Measurements from ENCODE around the gene GMDS. TPM values are rescaled to one million over a fixed set of nuclear protein-coding genes. Genes with fewer than 3 reads are reported as not detected.

GMDS gene
- total and polyA plus RNA-seq, 2 experiments from 2014 or later: 3.0 to 12.6 TPM

DNA sequence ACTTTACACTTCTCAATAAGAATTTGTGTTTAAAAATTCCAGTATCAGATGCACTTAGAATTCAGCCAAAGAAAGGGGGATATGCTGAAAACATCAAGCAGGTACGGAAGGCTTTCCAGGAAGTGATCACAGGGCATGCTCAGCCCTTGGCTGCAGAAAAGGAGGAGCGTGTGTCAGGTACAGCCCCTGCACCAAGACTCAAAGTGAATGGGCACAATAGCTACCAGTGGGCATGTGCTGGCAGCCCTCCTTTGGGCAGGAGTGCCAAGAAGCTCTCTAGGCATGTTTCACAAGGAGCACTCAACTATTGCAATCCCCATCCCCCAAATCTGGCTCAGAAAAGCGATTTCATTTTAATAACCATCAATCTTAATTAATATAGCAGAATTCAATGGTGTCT, 298.8 kb downstream of the GMDS start:
- no peak for TF ChIP-seq EZH2phosphoT487 (IDR thresholded peaks at IDR 0.05; ENCODE audit: insufficient read depth, low read depth)
- no peak for TF ChIP-seq EZH2 (IDR thresholded peaks at IDR 0.05; ENCODE audit: insufficient read depth, poor library complexity, severe bottlenecking)
- no peaks in the 10 kb centered on the region for H3K9me3 ChIP-seq (ENCODE audit: low read depth)
- no peak overlapping the region for H3K4me2 ChIP-seq (ENCODE audit: unreplicated experiment)
- no peak overlapping the region for H3K27ac ChIP-seq
- no peaks in the 10 kb centered on the region for H4K20me1 ChIP-seq (ENCODE audit: insufficient read depth)
- DNase-seq: no peak
- no peaks in the 10 kb centered on the region for H3K27me3 ChIP-seq (replicated peaks; ENCODE audit: insufficient read depth)
- H3K4me1 ChIP-seq (ENCODE audit: insufficient read depth): no peaks in the 10 kb centered on the region
- H3K9ac ChIP-seq: no peak overlapping the region
- H3K9me2 ChIP-seq (ENCODE audit: insufficient read depth): no peaks in the 10 kb centered on the region
- no peak overlapping the region for H3K4me3 ChIP-seq
- H3K36me3 ChIP-seq (ENCODE audit: low read depth): no peaks in the 10 kb centered on the region
- H3F3A ChIP-seq (ENCODE audit: insufficient read depth): no peaks in the 10 kb centered on the region
- no peaks in the 10 kb centered on the region for H3K79me2 ChIP-seq (ENCODE audit: insufficient read depth)
- 82 to 89% methylated on average over 3 of the region's 3 CpGs for WGBS, 2 experiments (ENCODE audit: low coverage in 1 of 2, low lambda C conversion rate in 2 of 2, missing lambda C conversion rate in 2 of 2)
- H2AFZ ChIP-seq: no peak overlapping the region
- in situ Hi-C loops (cut with MboI): no loop called here

DNA sequence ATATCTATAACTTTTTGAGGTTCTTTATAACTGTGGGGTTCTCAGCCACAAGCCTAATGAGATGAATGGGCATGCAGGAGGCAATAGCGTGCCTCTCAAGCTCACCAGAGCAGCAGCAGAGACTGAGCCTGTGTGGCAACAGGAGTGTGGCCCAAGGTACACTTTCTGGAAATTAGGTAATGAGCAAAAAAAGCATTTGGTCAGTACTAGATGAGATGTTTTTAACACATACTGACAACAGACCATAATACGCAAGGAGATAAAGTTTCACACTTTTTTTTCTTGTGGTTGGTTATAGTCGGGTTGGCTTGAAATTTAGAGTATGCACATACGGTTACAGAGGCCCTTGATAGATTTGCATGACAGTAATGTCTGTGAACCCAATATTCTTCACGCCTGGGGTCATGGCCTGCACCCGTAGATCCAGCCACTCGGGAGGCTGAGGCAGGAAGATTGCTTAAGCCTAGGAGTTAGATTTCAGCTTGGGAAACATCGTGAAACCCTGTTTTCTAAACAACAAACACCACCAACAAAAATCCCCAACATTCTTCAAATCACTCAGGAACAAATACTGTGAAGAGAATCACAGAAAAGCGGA, 300.1 kb downstream of the GMDS start:
- H2AFZ ChIP-seq: no peak overlapping the region
- H3K27me3 ChIP-seq (replicated peaks; ENCODE audit: insufficient read depth): no peaks in the 10 kb centered on the region
- TF ChIP-seq EZH2phosphoT487 (IDR thresholded peaks at IDR 0.05; ENCODE audit: insufficient read depth, low read depth) (no peak), EZH2 (IDR thresholded peaks at IDR 0.05; ENCODE audit: insufficient read depth, poor library complexity, severe bottlenecking) (no peak)
- no peak overlapping the region for H3K4me3 ChIP-seq
- H3K36me3 ChIP-seq (ENCODE audit: low read depth): no peaks in the 10 kb centered on the region
- in situ Hi-C loops (cut with MboI): no loop called here
- H3K79me2 ChIP-seq (ENCODE audit: insufficient read depth): no peaks in the 10 kb centered on the region
- H3K27ac ChIP-seq: no peak overlapping the region
- H3K9me3 ChIP-seq (ENCODE audit: low read depth): no peaks in the 10 kb centered on the region
- H3K9me2 ChIP-seq (ENCODE audit: insufficient read depth): no peaks in the 10 kb centered on the region
- H3K4me1 ChIP-seq (ENCODE audit: insufficient read depth): no peaks in the 10 kb centered on the region
- no peaks in the 10 kb centered on the region; the same call in 1 of the 2 replicates for H3F3A ChIP-seq (ENCODE audit: insufficient read depth)
- no peak overlapping the region for H3K9ac ChIP-seq
- H4K20me1 ChIP-seq (ENCODE audit: insufficient read depth): no peaks in the 10 kb centered on the region
- DNase-seq: no peak
- no peak overlapping the region for H3K4me2 ChIP-seq (ENCODE audit: unreplicated experiment)
- 76 to 81% methylated on average over 9 of the region's 9 CpGs for WGBS, 2 experiments (ENCODE audit: low coverage in 1 of 2, low lambda C conversion rate in 2 of 2, missing lambda C conversion rate in 2 of 2)

GRCh38 chr6:1942834-1943233, 302.6 kb downstream of the GMDS start:
- no peak overlapping the region for H3K9ac ChIP-seq
- H3K4me3 ChIP-seq: no peak overlapping the region
- WGBS, 2 experiments (ENCODE audit: low coverage in 1 of 2, low lambda C conversion rate in 2 of 2, missing lambda C conversion rate in 2 of 2): 94 to 98% methylated on average over 6 of the region's 6 CpGs
- TF ChIP-seq EZH2 (IDR thresholded peaks at IDR 0.05; ENCODE audit: insufficient read depth, poor library complexity, severe bottlenecking): no peak
- no peak for TF ChIP-seq EZH2phosphoT487 (IDR thresholded peaks at IDR 0.05; ENCODE audit: insufficient read depth, low read depth)
- no peaks in the 10 kb centered on the region for H3K36me3 ChIP-seq (ENCODE audit: low read depth)
- no peaks in the 10 kb centered on the region; the same call in 1 of the 2 replicates for H3F3A ChIP-seq (ENCODE audit: insufficient read depth)
- H3K9me2 ChIP-seq (ENCODE audit: insufficient read depth): no peaks in the 10 kb centered on the region
- no peaks in the 10 kb centered on the region for H3K4me1 ChIP-seq (ENCODE audit: insufficient read depth)
- H2AFZ ChIP-seq: no peak overlapping the region
- no peak overlapping the region for H3K4me2 ChIP-seq (ENCODE audit: unreplicated experiment)
- no peak overlapping the region for H3K27ac ChIP-seq
- no peaks in the 10 kb centered on the region for H3K27me3 ChIP-seq (replicated peaks; ENCODE audit: insufficient read depth)
- H4K20me1 ChIP-seq (ENCODE audit: insufficient read depth): no peaks in the 10 kb centered on the region
- H3K9me3 ChIP-seq (ENCODE audit: low read depth): no peaks in the 10 kb centered on the region
- DNase-seq: no peak
- in situ Hi-C loops (cut with MboI): no loop called here
- no peaks in the 10 kb centered on the region for H3K79me2 ChIP-seq (ENCODE audit: insufficient read depth)

GRCh38 chr6:1941534-1941933, 303.9 kb downstream of the GMDS start:
- no peaks in the 10 kb centered on the region; the same call in 1 of the 2 replicates for H3F3A ChIP-seq (ENCODE audit: insufficient read depth)
- H3K79me2 ChIP-seq (ENCODE audit: insufficient read depth): no peaks in the 10 kb centered on the region
- WGBS, 2 experiments (ENCODE audit: low coverage in 1 of 2, low lambda C conversion rate in 2 of 2, missing lambda C conversion rate in 2 of 2): 83% methylated on average over 4 of the region's 4 CpGs
- H2AFZ ChIP-seq: no peak overlapping the region
- no peak overlapping the region for H3K4me2 ChIP-seq (ENCODE audit: unreplicated experiment)
- no peak overlapping the region for H3K9ac ChIP-seq
- TF ChIP-seq EZH2 (IDR thresholded peaks at IDR 0.05; ENCODE audit: insufficient read depth, poor library complexity, severe bottlenecking) (no peak), EZH2phosphoT487 (IDR thresholded peaks at IDR 0.05; ENCODE audit: insufficient read depth, low read depth) (no peak)
- no peaks in the 10 kb centered on the region for H3K36me3 ChIP-seq (ENCODE audit: low read depth)
- no peak overlapping the region for H3K27ac ChIP-seq
- no peaks in the 10 kb centered on the region for H3K4me1 ChIP-seq (ENCODE audit: insufficient read depth)
- H3K4me3 ChIP-seq: no peak overlapping the region
- no peaks in the 10 kb centered on the region for H4K20me1 ChIP-seq (ENCODE audit: insufficient read depth)
- H3K9me3 ChIP-seq (ENCODE audit: low read depth): no peaks in the 10 kb centered on the region
- DNase-seq: no peak
- no peaks in the 10 kb centered on the region for H3K27me3 ChIP-seq (replicated peaks; ENCODE audit: insufficient read depth)
- in situ Hi-C loops (cut with MboI): no loop called here
- H3K9me2 ChIP-seq (ENCODE audit: insufficient read depth): no peaks in the 10 kb centered on the region
